Parathyroid adenoma (tissue), 2 donors: ENCODE data around the gene RAPGEF1.

Experiments
- H2AFZ ChIP-seq: fragments of 300-600 bp; sonication (generic); one replicate; pipeline ENCODE4 v1.7.0; 2017; ENCODE audit warnings: antibody characterized with exemption, mild to moderate bottlenecking
- H3K27ac ChIP-seq: fragments of 300-600 bp; sonication (generic); one replicate; pipeline ENCODE4 v1.7.0; 2017
- H3K27me3 ChIP-seq: fragments of 300-600 bp; sonication (generic); one replicate; pipeline ENCODE4 v1.7.0; 2017; ENCODE audit warnings: low read length; ENCODE audit not compliant: control insufficient read depth, insufficient read depth
- H3K36me3 ChIP-seq: fragments of 300-600 bp; sonication (generic); one replicate; pipeline ENCODE4 v1.7.0; 2017; ENCODE audit warnings: low read length; ENCODE audit not compliant: control insufficient read depth, insufficient read depth
- H3K4me1 ChIP-seq: fragments of 300-600 bp; sonication (generic); one replicate; pipeline ENCODE4 v1.7.0; 2017; ENCODE audit warnings: control low read depth
- H3K4me2 ChIP-seq: fragments of 300-600 bp; sonication (generic); one replicate; pipeline ENCODE4 v1.7.0; 2017; ENCODE audit warnings: low read length
- H3K4me3 ChIP-seq: fragments of 300-600 bp; sonication (generic); one replicate; pipeline ENCODE4 v1.7.0; 2017; ENCODE audit warnings: low read depth, low read length
- H3K79me2 ChIP-seq: fragments of 300-600 bp; sonication (generic); one replicate; pipeline ENCODE4 v1.7.0; 2017; ENCODE audit warnings: control low read depth
- H3K9ac ChIP-seq: fragments of 300-600 bp; sonication (generic); one replicate; pipeline ENCODE4 v1.7.0; 2017; ENCODE audit warnings: mild to moderate bottlenecking
- H3K9me3 ChIP-seq: fragments of 300-600 bp; sonication (generic); one replicate; pipeline ENCODE4 v1.7.0; 2017; ENCODE audit warnings: low read length; ENCODE audit not compliant: control insufficient read depth
- CTCF ChIP-seq: fragments of 300-600 bp; sonication (generic); IDR thresholded peaks from one replicate; pipeline ENCODE4 v1.7.0; 2017; ENCODE audit warnings: antibody characterized with exemption, mild to moderate bottlenecking
- donor health status: primary hyperparathyroidism.

The RAPGEF1 gene

GRCh38 chr9:131650254-131650653 lies 89.6 kb downstream of the RAPGEF1 start:
- TF ChIP-seq CTCF, result no peak
- H3K27ac ChIP-seq, result no peak overlapping the region
- H3K79me2 ChIP-seq, result peaks cover 2% of the 10 kb centered on the region
- H3K9ac ChIP-seq, result no peak overlapping the region
- H3K27me3 ChIP-seq, result no peaks in the 10 kb centered on the region
- no peaks in the 10 kb centered on the region for H3K9me3 ChIP-seq
- H3K36me3 ChIP-seq, result no peaks in the 10 kb centered on the region
- H3K4me3 ChIP-seq, result no peak overlapping the region
- no peak overlapping the region for H2AFZ ChIP-seq
- peaks cover 6% of the 10 kb centered on the region for H3K4me1 ChIP-seq
- no peak overlapping the region for H3K4me2 ChIP-seq

GRCh38 chr9:131649646-131650045 lies 90.2 kb downstream of the RAPGEF1 start:
- Histone ChIP-seq H3K9ac (no peak overlapping the region), H3K27me3 (no peaks in the 10 kb centered on the region), H3K4me2 (no peak overlapping the region), H3K79me2 (peaks cover 2% of the 10 kb centered on the region), H3K4me3 (no peak overlapping the region), H3K27ac (no peak overlapping the region), H3K36me3 (no peaks in the 10 kb centered on the region), H3K4me1 (peaks cover 2% of the 10 kb centered on the region), H2AFZ (no peak overlapping the region), H3K9me3 (no peaks in the 10 kb centered on the region)
- TF ChIP-seq CTCF, result no peak

- no peaks in the 10 kb centered on the region for H3K79me2 ChIP-seq
- H3K9ac ChIP-seq, result no peak overlapping the region
- no peak for TF ChIP-seq CTCF
- no peaks in the 10 kb centered on the region for H3K4me1 ChIP-seq
- no peak overlapping the region for H3K4me2 ChIP-seq
- H2AFZ ChIP-seq, result no peak overlapping the region
- H3K9me3 ChIP-seq, result no peaks in the 10 kb centered on the region
- no peak overlapping the region for H3K27ac ChIP-seq
- H3K36me3 ChIP-seq, result no peaks in the 10 kb centered on the region
- H3K4me3 ChIP-seq, result no peak overlapping the region
- no peaks in the 10 kb centered on the region for H3K27me3 ChIP-seq
Measured at GRCh38 chr9:131645078-131645776, 94.6 kb downstream of the RAPGEF1 start.

- Histone ChIP-seq H2AFZ (no peak overlapping the region), H3K9me3 (no peaks in the 10 kb centered on the region), H3K79me2 (no peaks in the 10 kb centered on the region), H3K27me3 (no peaks in the 10 kb centered on the region), H3K4me2 (no peak overlapping the region), H3K9ac (no peak overlapping the region), H3K4me3 (no peak overlapping the region), H3K27ac (no peak overlapping the region), H3K36me3 (no peaks in the 10 kb centered on the region), H3K4me1 (no peaks in the 10 kb centered on the region)
- TF ChIP-seq CTCF, result no peak
Measured at GRCh38 chr9:131642496-131643083, 97.3 kb downstream of the RAPGEF1 start.
